CD14-positive monocyte (primary cell): ENCODE results near the gene PAM16. TPM values are rescaled to one million over a fixed set of nuclear protein-coding genes. Genes with fewer than 3 reads are reported as not detected.

Source experiments
- DNase-seq, 3 donors: peaks; one replicate each; pipeline ENCODE4 v3.0.0-alpha.2; 2011 to 2022
- H2AFZ ChIP-seq: 2 replicates; pipeline ENCODE4 v1.6.0; 2012; ENCODE audit warnings: mild to moderate bottlenecking, low read depth, low read length, inconsistent platforms; ENCODE audit not compliant: insufficient read depth, poor library complexity, severe bottlenecking
- H3K27ac ChIP-seq, 2 donors: 1 replicate in 1 of 2; 2 replicates in 1 of 2; pipeline ENCODE4 v1.5.1; 2012 to 2013; ENCODE audit warnings: low read length in 2 of 2, control low read depth in 1 of 2, inconsistent platforms in 1 of 2, low read depth in 1 of 2, mild to moderate bottlenecking in 1 of 2
- H3K27me3 ChIP-seq, 2 donors: one replicate each; pipeline versions ENCODE4 v1.6.0 to v1.6.1; 2011 to 2013; ENCODE audit warnings: low read length in 2 of 2; ENCODE audit not compliant: control insufficient read depth in 2 of 2, insufficient read depth in 2 of 2
- H3K36me3 ChIP-seq, 2 donors: replicated peaks in 1 of 2; 1 replicate in 1 of 2; 2 replicates in 1 of 2; pipeline versions ENCODE4 v1.5.1 to v1.6.1; 2012 to 2013; ENCODE audit warnings: low read length in 2 of 2, control low read depth in 1 of 2, inconsistent platforms in 1 of 2, mild to moderate bottlenecking in 1 of 2; ENCODE audit not compliant: insufficient read depth in 2 of 2, control insufficient read depth in 1 of 2
- H3K4me1 ChIP-seq, 2 donors: 1 replicate in 1 of 2; 2 replicates in 1 of 2; pipeline versions ENCODE4 v1.5.1 to v1.6.1; 2012 to 2013; ENCODE audit warnings: low read length in 2 of 2, control low read depth in 1 of 2, inconsistent platforms in 1 of 2, mild to moderate bottlenecking in 1 of 2, moderate library complexity in 1 of 2; ENCODE audit not compliant: insufficient read depth in 2 of 2, control insufficient read depth in 1 of 2
- H3K4me2 ChIP-seq: replicated peaks from 2 replicates; pipeline ENCODE3; 2012; ENCODE audit warnings: low read length, moderate library complexity, mild to moderate bottlenecking; ENCODE audit not compliant: poor library complexity, severe bottlenecking; ENCODE audit errors: extremely low read depth
- H3K4me3 ChIP-seq, 3 experiments: fragments of 200-600 bp in 1 of 3; sonication (generic) in 1 of 3; replicated peaks in 1 of 3; 1 replicate in 2 of 3; 2 replicates in 1 of 3; pipeline ENCODE4 v1.5.1; 2011 to 2013; ENCODE audit warnings: low read length in 3 of 3, mild to moderate bottlenecking in 3 of 3, control low read depth in 2 of 3, low read depth in 2 of 3, inconsistent platforms in 1 of 3, moderate library complexity in 1 of 3
- H3K79me2 ChIP-seq: 2 replicates; pipeline ENCODE4 v1.6.0; 2012; ENCODE audit warnings: mild to moderate bottlenecking, control low read depth, inconsistent platforms, low read length, moderate library complexity; ENCODE audit not compliant: insufficient read depth
- H3K9ac ChIP-seq: 2 replicates; pipeline ENCODE4 v1.6.0; 2017; ENCODE audit warnings: low read length, mild to moderate bottlenecking; ENCODE audit not compliant: insufficient read depth, poor library complexity, severe bottlenecking
- H3K9me3 ChIP-seq, 2 donors: replicated peaks in 1 of 2; 1 replicate in 1 of 2; 2 replicates in 1 of 2; pipeline versions ENCODE4 v1.5.1 to v1.6.1; 2012 to 2013; ENCODE audit warnings: low read length in 2 of 2, control low read depth in 1 of 2; ENCODE audit not compliant: control insufficient read depth in 1 of 2, insufficient read depth in 1 of 2
- H4K20me1 ChIP-seq: 2 replicates; pipeline ENCODE4 v1.6.0; 2012; ENCODE audit warnings: mild to moderate bottlenecking, low read length, control low read depth, moderate library complexity; ENCODE audit not compliant: insufficient read depth
- H3K27ac Mint-ChIP-seq, 7 donors: one replicate each; pipeline ENCODE4 v1.8.0; 2020; ENCODE audit warnings: mild to moderate bottlenecking in 7 of 7, mixed read lengths in 7 of 7, moderate library complexity in 6 of 7, inconsistent platforms in 2 of 7
- H3K27me3 Mint-ChIP-seq, 3 donors: one replicate each; pipeline ENCODE4 v1.8.0; 2021 to 2022; ENCODE audit warnings: low read depth in 3 of 3, mild to moderate bottlenecking in 3 of 3, mixed read lengths in 3 of 3, moderate library complexity in 3 of 3, inconsistent platforms in 1 of 3
- H3K36me3 Mint-ChIP-seq, 2 donors: one replicate each; pipeline ENCODE4 v1.8.0; 2020; ENCODE audit warnings: mixed read lengths in 2 of 2, inconsistent platforms in 1 of 2, mild to moderate bottlenecking in 1 of 2
- H3K4me1 Mint-ChIP-seq: one replicate; pipeline ENCODE4 v1.8.0; 2020; ENCODE audit warnings: mild to moderate bottlenecking, mixed read lengths
- H3K4me3 Mint-ChIP-seq, 2 donors: one replicate each; pipeline ENCODE4 v1.8.0; 2020; ENCODE audit warnings: mild to moderate bottlenecking in 2 of 2, mixed read lengths in 2 of 2, moderate library complexity in 1 of 2
- H3K9me3 Mint-ChIP-seq, 7 donors: one replicate each; pipeline ENCODE4 v1.8.0; 2020 to 2022; ENCODE audit warnings: mixed read lengths in 7 of 7, mild to moderate bottlenecking in 6 of 7, moderate library complexity in 6 of 7, inconsistent platforms in 2 of 7
- CTCF ChIP-seq: fragments of 200-600 bp; IDR thresholded peaks from one replicate; pipeline ENCODE4 v1.8.0; 2022; ENCODE audit warnings: antibody characterized with exemption, mild to moderate bottlenecking
- WGBS: methylation state at CpG from one replicate; pipeline ENCODE4 v1.1.5; 2013; ENCODE audit warnings: missing lambda C conversion rate; ENCODE audit not compliant: insufficient coverage; 5-methylcytosine and 5-hydroxymethylcytosine counted together
- intact Hi-C, 2 donors: fragments of 100-400 bp; cut with micrococcal nuclease; formaldehyde crosslinking; loops; one replicate each; pipeline versions ENCODE4 v1.15.0 to v1.15.1; 2023
- polyA plus RNA-seq, 3 donors: library from polyadenylated mRNA; depleted of rRNA in 1 of 3; unstranded in 2 of 3; stranded (reverse) in 1 of 3; fragments of 300-500 nt in 2 of 3; fragments of >200 nt in 1 of 3; fragmentation: Illumina TruSeq in 2 of 3; gene quantifications; 1 replicate in 2 of 3; 2 replicates in 1 of 3; pipeline ENCODE4 v1.2.3, GENCODE V29; 2012 to 2021

Gene PAM16
- polyA plus RNA-seq, 3 donors: 34.3 to 37.6 (median 34.7) TPM

- 93% methylated on average over 35 of the region's 41 CpGs for WGBS
- peaks cover 21 to 30% of the 10 kb centered on the region in 2 donors for H3K36me3 Mint-ChIP-seq
- intact Hi-C loops: no loop called here
These were observed 14.2 kb downstream of the PAM16 start for GRCh38 chr16:4336701-4337539.

More at GRCh38 chr16:4336701-4337539, 14.2 kb downstream of the PAM16 start:
- Histone ChIP-seq H4K20me1 (peaks cover 12% of the 10 kb centered on the region), H3K9me3 (no peaks in the 10 kb centered on the region), H3K27ac (no peak overlapping the region), H3K36me3 (peaks cover 33 to 37% of the 10 kb centered on the region in 2 donors), H2AFZ (no peak overlapping the region), H3K4me3 (no peak overlapping the region), H3K27me3 (no peaks in the 10 kb centered on the region), H3K4me2 (no peak overlapping the region), H3K4me1 (no peaks in the 10 kb centered on the region), H3K79me2 (no peaks in the 10 kb centered on the region), H3K9ac (no peak overlapping the region)
- Mint-ChIP-seq H3K27me3 (peaks cover 3 to 14% (median 12%) of the 10 kb centered on the region in 3 donors), H3K4me3 (no peak overlapping the region), H3K9me3 (no peaks in the 10 kb centered on the region), H3K4me1 (no peaks in the 10 kb centered on the region), H3K27ac (no peak overlapping the region)
- no peak for TF ChIP-seq CTCF
- DNase-seq: no peak
